NCI-H526 treated with DMSO at 0.1 percent for 48 hours (cell line): ENCODE measurements around the gene SUPT4H1.
A peak's percentile ranks its signal among the peaks of the same experiment; 100 is the strongest.

Experiments
- DNase-seq: peaks from one replicate; lab custom pipeline; 2025; lab: John Stamatoyannopoulos, UW

Gene SUPT4H1

DNA sequence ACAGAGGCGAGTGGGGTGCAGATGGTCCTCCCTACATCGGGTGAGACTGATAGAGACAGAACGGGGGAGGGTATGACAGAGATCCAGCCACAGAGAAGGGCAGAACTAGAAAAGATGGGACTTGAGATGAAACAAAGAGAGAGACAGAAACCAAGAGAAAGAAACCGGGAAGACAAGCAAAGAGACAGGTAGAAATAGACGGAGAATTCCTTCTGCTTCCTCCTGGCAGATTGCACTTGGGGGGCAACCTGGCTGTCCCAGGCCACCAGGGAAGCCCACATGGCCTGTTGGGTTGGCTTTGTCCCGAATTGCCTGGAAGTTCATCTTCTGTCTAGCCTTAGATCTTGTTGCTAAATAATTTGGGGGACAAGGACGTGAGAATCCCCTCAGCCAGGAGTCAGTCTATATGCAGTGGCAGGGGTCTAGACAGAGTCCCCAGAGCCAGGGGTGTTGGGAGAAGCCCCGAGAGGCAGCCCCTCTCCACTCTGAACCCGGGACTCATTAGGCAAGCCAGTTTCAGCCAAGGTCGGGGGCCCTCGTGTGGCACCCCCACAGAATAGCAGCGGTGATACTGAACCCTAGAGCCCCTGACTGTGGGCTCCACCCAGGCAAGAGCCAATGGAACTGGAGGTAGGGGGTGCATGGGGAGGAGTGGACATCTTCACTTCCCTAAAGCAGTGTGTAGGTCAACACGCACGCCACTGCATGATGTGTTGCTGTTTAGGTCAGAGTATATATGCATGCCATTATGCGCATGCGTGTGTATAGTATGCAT lies 22.8 kb downstream of the SUPT4H1 start:
- DNase-seq: no peak

DNA sequence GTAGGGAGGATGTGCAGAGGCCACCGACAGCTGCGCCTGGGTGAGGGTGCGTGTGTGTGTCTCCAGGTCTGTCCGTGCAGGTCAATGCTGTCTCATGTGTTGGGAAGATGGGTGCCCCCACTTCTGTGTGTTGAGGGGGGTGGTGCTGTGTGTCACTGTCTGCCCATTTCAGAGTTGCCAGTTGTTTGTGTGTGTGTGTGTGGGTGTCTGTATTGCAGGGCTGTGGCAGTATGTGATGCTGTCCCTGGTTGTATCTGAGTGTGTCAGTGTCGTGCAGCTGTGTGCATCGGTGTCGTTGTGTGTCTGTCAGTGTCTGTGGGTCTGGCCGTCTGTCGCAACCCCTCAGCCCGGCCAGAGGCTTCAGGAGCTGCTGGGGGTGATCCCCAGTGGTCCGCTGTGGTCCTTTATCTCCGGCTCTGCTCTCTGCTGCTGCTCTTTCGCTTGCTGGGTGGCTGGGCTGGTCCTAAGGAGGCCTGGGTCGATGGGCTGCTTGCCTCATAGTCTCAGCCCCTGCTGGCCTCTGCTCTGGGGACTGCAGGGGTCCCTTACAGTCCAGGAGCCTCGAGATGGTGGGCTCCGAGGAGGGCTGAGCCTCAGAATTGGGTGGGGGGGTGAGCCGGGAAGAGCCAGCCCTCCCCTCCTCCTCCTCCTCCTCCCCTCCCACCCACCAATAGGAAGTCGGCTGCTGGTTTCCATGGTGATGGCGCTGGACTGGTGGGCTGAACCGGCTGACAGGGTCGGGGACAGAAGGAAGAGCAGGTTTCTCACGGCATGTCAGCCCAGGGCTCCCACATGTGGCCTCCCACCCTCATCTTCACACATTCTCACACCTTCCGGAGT lies 23.6 kb downstream of the SUPT4H1 start, which contains the start of gene TSPOAP1:
Gene TSPOAP1 (minus strand): TSS at position 601 of the 840 bp plus-strand sequence. CDS start 875 bp downstream, outside the sequence.
- no peak for DNase-seq

DNA sequence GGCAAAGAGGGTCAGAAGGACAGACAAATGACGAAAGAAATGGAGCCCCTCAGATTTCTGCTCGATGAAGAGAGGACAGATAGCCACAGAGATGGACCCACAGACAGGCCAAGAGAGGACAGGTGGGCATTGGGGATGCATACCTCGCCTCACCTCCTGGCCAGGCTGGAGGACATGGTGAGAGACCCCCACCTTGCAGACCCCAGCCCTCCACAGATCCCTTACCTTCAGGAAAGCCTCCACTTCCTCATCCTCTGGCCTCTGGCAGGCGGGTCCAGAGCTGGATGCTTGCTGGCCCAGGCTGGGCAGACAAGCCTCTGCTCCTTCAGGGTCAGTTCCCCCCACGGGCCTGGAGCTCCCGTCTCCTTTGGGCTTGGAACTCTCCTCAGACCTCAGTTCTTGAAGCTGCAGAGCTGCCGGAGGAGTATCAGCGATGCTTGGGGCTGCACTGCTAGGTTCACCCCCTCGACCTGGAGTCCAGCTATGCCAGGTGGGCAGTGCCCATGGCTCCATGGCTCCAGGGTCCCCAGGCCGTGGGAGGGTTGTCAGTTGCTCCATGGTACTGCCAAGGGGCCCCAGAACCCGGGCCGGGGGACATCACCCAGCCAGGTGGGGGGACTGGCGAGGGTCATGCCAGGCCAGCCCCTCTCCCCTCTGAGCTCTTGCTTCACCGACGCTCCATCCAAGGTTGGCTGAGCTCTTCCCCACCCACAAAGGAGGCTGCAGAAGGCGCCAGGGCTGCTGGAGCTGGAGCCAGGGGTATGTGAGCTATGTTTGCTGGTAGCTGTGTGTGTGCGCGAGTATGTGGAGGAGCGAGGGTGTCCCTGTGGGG lies 24.4 kb downstream of the SUPT4H1 start:
- DNase-seq: no peak

DNA sequence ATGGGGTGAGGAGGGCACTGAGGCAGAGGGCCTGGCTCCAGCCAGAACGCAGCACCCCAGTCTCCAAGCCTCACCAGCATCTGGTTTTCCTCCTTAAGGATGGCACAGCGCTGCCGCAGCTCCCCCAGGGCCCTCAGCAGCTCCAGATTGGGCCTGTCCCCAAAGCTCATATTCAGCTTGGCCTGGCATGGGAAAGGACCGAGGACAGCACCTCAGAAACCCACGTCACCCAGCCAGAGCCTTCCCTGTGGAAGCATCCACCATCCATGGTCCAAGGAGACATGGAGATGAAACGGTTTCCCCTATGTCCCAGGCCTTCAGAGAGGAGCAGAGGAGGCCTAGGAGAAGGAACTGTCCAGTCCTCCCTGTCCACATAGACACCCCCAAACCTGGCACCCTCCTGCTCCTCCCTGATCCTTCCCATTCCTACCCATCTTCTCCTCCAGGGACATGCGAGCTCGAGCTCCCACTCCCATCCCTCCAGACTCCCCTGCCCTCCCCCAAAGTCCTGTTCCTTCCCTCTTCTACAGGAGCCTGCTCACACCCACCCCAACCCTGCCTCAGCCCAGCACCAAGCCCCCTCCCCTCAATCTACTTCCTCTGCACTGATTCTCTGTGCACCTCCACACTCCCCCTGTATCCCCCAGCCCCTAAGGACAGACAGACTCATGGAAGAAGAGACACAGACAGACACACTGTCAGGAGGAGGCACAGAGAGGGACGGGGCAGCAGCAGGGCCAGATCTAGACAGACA lies 25.2 kb downstream of the SUPT4H1 start:
- DNase-seq: no peak

DNA sequence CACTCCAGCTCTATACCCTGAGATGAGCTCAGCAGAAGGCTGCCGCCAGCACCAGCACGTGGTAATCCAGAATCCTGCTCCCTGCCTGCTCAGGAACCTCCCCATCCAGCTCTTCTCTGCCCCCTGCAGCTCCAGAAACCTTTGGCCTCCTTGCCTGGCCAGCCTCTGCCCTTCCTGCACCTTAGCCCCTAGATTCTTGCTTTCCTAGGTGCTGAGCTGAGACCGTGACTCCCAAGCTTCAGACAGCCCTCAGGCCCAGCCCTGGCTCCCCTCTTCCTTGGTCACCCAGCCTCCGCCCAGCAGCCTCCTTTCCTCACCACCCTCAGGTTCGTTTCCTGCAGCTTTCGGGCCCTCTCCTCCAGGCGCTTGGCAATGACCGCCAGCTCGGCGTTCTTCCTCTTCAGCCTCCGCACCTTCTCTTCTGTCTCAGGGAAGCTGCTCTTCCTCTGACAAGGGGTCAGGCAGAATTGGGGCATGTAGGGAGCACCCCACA lies 26.0 kb downstream of the SUPT4H1 start:
- no peak for DNase-seq

DNA sequence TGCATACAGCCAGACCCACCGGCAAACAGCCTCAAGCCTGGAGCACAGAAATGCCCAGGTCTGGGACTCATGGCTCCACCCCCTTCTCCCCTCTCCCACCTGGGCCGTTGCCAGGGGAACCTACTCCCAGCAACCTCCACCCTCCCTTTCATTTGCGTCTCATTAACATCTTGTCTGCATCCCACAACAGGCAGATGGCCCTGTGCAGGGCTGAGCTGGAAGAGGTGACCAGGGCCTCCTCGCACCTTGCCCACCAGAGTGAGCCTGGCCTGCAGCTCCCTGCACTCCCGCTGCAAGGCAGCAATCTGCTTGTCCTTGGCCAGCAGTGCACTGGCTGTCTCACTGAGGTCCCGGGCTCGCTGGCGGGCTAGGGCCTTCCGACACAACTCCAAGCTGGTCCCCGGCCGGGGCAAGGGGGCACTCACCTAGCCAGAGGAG lies 26.7 kb downstream of the SUPT4H1 start:
- DNase-seq: peak; percentile 95

DNA sequence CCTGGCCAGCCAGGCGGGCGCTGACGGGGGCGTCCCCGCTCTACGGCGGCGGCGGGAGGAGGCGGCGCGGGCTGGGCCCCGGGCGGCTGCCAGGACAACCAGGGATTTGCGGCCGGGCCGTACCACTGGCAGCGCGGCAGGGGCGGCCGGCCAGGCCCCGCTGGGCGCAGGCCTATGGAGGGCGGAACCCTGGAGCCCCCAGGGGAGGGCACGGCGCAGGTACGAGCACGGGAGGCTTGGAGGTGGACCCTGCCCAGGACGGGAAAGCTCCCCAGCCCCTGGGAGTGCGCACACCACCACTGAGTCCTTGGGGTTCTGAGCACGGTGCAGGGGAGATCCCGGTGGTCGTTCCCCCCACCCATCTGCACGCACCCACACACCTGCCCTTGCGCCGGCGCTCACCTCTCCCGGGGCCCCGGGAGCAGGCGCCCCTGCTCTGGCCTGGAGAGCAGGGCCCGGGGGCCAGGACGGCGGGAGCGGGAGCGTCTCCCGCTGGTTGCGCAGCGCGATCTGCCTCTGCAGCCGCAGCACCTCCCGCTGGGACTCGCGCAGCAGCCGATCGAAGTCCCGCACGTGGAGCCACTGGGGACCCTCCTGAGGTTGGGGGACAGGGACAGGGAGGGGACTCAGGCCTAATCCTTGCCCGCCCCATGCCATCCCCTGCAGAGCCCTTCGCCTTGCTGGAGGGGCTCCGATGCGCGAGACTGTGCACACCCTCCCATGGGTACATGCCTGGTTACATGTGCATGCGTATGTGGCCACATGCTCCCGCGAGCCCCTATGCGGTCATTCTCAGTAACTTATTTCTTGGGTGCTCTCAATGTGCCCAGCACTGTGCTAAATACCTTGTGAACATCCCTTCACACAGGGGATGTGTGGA lies 27.4 kb downstream of the SUPT4H1 start:
- peak; percentile 72 for DNase-seq

DNA sequence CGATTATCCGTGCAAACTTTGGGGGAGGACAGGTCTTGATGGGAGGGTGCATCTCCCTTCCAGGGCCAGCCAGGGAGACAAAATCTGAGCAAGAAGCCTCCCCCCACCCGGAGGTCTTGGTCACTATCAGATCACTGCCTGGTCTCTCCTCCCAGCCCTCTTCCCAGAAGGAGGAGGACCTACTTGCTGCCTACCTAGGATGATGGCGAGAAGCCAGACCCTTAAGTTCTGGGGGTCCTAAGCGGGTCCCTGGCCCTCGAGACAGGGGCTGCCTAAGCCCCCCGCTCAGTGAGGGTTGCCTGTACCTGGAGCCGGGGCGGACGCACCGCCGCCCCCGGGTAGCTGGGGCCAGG lies 28.0 kb downstream of the SUPT4H1 start:
- no peak for DNase-seq

DNA sequence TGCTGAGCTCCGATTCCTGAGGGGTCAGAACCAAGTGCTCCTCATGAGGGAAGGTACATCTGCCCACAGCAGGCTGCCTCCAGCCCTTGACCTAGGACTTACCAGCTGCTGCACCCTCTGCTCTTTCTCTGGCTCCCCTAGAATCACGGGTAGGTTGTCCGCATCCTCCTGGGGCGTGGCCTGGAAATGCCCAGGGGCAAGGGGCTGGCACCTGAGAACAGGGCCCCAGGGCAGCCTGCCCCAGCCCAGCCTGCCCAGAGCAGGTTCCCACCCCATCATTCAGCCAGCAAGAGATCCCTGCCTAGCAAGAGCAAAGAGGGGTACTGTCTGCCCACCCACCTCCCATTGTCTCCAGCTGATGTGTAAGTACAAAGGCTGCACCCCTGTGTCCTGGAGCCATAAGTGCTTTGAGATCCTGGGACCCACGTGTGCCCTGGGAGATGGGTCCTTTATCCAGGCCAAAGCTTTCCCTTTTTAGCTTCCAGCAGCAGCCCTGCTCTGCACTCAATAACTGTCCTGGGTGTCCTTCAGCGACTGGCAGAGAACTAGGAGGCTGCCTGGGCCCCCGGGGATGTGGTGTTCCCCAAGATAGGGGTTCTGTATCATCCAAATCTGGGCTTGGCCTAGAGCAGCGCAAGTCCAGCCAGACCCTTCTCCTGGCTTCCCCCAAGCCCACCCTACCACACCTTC lies 28.5 kb downstream of the SUPT4H1 start:
- no peak for DNase-seq

DNA sequence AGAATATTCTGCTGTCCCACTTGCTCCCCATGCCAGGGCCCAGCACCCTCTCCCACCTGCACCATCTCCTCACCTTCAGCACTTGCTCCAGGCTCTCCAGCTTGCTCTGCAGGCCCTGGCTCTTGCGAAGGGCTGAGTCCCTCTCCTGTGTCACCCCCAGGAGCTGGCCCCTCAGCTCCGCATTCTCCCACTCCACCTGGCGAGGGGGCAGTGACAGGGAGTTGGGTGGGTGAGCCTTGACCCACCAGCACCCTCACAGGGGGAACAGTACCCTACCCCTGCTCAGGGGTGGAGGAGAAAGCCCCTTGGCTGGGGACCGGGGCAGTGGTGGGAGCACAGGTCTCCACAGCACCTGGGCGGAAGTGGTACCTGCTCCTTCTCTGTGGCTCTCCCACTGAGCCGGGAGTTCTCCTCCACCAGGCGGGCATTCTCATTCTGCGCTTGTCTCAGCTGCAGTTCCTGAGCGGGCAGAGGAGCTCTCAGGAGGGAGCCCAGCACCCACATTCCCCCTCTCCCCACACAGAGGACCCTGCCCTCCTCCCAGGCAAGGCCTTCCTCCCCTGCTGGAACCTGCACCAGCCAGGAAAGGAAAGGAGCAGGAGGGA lies 29.3 kb downstream of the SUPT4H1 start:
- no peak for DNase-seq

DNA sequence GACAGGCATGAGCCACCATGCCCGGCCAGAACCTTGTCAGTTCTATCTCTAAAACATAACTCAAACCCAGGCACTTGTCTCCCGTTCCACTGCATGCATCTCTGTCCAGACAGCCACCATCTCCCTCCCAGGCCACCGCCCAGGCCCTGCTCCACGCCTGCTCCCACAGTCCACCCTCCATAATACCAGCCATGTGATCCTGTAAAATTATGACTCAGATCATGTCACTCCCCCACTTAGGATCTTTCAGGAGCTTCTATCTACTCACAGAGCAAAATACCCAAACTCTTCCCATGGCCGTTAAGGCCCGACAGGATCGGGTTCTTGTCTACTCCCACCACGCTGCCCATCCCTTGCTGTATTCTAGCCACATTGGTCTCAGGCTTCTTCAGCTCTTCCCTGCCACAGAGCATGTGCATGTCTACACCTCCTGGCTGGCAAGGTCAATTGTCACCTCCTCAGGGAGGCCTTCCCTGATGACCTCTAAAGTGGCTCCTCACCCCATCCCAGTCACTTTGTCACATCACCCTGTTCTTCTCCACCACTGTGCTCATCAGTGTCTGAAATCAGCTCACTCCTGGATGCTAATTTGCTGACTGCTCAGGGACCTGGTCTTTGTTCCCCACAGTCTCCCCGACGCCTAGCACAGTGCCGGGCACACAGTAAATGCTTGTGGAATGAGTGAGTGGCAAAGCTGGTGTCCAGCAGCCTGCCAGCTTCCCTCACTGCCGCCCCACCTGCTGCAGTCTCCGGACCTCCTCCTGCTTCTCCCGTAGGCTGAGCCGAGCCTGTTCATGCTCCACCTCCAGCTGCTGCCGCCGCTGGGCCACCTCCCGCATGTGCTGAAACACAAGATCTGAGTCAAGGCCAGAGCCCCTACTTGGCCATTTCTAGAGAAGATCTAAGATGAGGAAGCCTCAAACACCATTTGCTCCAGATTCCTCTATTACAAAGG lies 30.2 kb downstream of the SUPT4H1 start:
- no peak for DNase-seq

DNA sequence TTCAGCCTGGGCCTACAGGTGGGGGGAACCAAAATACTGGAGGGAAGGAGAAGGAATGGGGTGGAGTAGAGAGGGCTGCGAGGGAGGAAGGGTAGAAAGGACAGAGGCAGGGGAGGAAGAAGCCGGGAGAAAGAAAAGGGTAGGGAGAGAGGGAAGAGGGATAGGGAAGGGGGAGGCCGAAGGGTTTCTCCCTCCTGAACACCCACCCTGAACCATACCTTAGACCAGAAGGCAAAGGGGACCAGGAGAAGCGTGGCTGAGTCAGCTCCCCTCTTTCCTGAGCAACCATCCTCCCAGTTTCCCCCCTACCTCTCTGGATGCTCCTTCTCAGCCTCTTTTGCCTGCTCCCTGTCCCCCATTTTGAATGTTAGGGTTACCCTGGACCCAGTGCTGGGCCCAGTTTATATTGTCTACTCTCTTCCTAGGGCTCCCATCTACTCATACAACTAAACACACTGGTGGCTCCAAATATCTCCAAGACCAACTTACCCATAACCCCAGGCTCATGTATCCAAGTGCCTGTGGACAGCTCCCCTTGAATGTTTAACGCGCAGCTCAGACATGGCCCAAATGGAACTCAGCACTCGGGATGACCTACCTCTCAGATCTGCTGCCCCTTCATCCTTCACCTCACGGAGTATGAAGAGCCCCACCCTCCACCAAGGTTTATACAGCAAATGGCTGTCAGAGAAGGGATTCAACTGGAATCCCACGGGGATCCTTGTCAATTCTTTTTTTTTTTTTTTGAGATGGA lies 31.3 kb downstream of the SUPT4H1 start:
- no peak for DNase-seq

DNA sequence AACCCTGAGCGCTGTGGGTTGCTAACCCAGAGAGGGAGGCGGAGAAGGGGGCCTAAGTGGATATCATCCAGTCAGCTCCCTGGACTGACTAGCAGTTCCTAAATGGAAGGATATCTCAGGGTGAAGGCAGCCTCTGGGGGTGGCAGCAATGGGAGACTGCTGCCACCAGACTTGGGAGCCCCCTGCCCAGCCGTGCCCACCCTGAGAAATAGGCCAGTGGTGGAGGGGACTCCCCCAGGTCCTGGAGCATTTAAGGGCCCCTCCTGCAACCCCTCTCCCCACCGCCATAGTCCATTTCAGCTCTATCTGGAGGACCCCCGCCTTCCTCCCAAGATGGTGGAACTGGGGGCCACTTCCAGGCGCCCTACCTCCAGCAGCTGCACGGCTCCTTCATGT lies 31.8 kb downstream of the SUPT4H1 start:
- no peak for DNase-seq

DNA sequence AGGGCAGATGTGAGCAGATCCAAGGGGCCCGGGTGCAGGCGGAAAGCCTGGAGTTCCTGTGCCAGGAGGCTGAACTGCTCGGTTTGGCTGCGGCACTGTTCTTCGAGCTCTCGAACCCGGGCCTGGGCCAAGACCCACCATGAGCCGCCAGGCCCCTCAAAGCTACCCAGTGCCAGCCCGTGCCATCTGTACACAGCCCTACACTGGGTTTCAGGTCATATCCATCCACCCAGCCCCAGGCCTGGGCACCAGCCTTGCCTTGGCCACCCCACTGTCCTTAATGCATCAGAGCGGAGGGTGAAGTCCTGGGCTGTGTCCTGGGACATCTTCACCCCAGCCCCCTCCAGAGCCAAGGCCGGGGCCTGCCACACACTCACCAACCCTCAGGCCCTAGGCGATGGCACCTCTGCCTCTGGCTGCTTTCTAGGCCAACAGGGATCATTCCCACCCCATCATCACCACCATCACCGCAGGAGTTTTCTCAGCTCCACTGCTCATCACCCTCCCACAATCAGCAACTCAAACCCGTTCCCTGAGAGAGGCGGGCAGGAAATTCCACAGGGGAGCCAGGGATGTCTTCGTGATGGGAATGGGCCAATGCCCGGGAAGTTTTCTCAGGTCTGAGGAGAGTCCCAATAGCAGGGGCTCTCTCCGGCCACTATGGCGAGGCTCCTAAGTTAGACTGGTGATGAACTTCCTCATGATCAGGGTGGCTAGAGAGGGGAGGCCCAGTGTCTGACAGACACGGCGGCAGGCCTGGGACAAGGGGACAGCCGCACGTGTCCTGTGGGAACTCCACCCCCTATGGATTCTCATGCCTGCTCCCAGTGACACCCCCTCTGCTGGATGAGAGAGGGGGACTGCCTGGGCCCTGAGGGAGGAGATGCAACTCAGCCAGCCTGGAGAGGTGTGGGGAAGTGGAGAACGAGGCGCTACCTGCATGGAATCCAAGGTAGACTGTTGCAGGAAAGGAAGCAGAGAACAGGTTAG lies 32.5 kb downstream of the SUPT4H1 start:
- no peak for DNase-seq

DNA sequence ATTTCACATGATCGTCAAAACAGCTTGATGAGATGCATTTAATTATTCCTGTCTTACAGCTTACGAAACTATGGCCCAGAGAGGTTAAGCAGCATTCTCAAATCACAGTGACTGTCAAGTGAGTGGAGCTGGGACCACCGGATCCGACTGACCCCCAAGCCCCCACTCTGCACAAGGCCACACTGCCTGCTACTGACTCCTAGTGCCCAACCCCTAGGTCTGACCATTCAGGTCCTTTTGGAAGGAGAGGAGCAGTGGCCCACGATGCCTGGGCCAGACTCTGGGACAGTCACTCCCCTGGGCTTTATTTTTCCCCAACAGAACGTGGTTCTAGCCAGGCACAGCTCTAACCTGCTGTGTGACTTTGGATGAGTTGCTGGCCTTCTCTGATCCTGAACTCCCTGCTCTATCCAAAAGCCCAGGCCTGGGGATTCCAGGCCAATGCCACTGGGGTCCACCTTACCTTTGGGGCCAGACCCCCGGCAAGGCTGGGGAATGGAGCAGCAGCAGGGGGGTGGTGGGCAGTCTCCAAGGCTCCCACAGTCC lies 33.3 kb downstream of the SUPT4H1 start:
- no peak for DNase-seq

DNA sequence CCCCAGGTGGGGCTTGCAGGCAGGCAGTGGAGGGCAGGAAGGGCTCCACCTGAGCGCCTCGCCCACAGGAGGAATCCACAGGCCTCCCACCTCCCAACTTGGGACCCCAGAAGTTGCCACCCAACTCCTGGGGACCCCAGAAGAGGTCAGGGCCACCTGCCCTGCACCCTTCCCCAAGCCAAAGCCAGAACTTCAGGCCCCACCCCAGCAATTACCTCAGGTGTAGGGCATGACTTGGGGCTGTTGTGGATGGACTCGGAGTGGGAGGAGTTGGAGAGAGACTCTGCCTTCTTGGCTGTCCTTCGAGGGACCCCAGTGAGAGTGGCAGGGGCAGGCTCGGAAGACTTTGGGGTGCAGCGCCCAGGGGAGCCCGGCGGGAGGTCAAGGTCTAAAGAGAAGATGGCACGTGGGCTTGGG lies 33.9 kb downstream of the SUPT4H1 start:
- no peak for DNase-seq
